Measurements from ENCODE around the gene RSPH1.

Gene RSPH1

DNA sequence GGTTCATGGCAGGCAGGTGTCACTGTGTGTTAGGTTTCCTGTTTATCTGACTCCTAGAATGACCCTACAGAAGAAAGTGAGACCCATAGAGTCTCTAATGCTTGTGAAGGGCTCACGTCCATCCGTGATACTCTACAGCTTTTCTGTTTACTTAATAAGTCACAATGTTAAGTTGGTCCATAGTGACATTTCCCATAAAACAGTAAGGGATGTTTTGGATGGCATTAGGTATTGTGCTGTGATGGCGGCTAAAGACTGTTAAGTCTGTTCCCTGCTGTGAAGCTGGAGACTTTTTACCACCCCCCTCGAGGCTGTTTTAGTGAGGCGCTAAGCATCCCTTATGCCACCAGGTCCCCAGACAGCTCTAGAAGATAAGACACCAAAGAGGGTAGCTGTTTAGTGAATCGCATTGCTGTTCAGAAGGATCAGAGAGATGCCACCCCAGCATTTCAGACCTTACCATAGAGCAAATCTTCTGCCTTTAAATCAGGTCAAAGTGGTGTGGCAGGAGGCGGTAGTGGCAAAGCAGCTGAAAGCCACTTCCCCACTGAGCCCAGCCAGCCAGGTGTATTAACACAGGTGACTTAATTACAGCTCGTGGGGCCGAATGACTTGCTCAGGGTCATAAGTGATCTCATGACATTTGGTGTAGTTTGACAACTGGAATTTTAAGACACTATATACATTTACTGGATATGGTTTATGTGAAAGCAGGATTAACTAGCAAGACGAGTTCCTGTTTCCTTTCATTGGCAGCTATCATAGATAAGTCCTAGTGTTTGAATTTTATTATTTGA is 42.7 kb upstream of the RSPH1 start:
- Histone ChIP-seq H3K9me2 (replicated peaks; ENCODE audit: low read depth, low read length) (no peaks in the 10 kb centered on the region), H3K79me2 (ENCODE audit: insufficient read depth, low read length) (peaks cover 26% of the 10 kb centered on the region; the same call in 1 of the 2 replicates), H3K4me2 (ENCODE audit: low read depth, low read length, poor library complexity, severe bottlenecking) (no peak overlapping the region), H3F3A (ENCODE audit: low read depth) (no peaks in the 10 kb centered on the region), H4K20me1 (ENCODE audit: insufficient read depth, low read length, poor library complexity, severe bottlenecking) (peaks cover 3% of the 10 kb centered on the region), H3K4me3 (ENCODE audit: low read length, poor library complexity, severe bottlenecking) (no peak overlapping the region), H3K9ac (ENCODE audit: low read depth, low read length, poor library complexity, severe bottlenecking) (no peak overlapping the region), H3K4me1 (ENCODE audit: insufficient read depth, low read length, poor library complexity, severe bottlenecking) (peaks cover 6% of the 10 kb centered on the region), H3K27me3 (ENCODE audit: insufficient read depth, low read length, poor library complexity, severe bottlenecking) (no peaks in the 10 kb centered on the region), H3K9me3 (ENCODE audit: insufficient read depth, low read depth, low read length) (no peaks in the 10 kb centered on the region), H2AFZ (ENCODE audit: low read length) (no peak overlapping the region), H3K36me3 (ENCODE audit: insufficient read depth, low read length) (peaks cover 98% of the 10 kb centered on the region)
- TF ChIP-seq, protein P1, sequence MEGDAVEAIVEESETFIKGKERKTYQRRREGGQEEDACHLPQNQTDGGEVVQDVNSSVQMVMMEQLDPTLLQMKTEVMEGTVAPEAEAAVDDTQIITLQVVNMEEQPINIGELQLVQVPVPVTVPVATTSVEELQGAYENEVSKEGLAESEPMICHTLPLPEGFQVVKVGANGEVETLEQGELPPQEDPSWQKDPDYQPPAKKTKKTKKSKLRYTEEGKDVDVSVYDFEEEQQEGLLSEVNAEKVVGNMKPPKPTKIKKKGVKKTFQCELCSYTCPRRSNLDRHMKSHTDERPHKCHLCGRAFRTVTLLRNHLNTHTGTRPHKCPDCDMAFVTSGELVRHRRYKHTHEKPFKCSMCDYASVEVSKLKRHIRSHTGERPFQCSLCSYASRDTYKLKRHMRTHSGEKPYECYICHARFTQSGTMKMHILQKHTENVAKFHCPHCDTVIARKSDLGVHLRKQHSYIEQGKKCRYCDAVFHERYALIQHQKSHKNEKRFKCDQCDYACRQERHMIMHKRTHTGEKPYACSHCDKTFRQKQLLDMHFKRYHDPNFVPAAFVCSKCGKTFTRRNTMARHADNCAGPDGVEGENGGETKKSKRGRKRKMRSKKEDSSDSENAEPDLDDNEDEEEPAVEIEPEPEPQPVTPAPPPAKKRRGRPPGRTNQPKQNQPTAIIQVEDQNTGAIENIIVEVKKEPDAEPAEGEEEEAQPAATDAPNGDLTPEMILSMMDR (conservative IDR thresholded peaks at IDR 0.05; ENCODE audit: low read length) = no peak
- TF ChIP-seq EZH2phosphoT487 (IDR thresholded peaks at IDR 0.05; ENCODE audit: borderline replicate concordance) = no peak

DNA sequence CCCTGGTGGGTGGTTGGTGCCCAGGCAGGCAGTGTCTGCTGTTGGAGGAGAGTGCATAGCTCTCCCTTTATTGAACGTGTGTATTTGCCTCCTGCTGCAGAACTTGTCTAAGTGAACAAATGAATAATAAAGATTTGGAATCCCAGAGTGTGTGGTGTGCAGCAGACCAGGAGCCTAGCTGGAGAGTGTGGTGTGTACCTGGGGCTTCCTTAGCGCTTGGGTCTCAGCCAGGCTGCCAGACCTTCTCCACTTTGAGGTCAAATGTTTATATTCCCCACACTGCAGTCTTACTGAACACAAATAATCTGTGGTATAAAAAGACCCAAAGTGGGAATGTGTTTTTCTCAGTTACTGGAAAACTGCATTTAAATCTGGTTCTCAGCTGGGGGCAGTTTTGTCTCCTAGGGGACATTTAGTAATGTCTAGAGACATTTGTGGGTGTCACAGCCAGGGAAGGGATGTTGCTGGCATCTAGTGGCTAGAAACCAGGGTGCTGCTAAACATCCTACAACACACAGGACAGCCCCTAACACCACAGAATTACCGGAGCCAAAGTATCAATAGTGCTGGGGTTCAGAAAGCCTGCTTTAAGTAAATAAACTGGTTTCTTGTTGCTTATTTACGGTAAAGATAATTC is 41.2 kb upstream of the RSPH1 start:
- Histone ChIP-seq H3K79me2 (ENCODE audit: insufficient read depth, low read length) (peaks cover 40% of the 10 kb centered on the region), H3K4me2 (ENCODE audit: low read depth, low read length, poor library complexity, severe bottlenecking) (no peak overlapping the region), H4K20me1 (ENCODE audit: insufficient read depth, low read length, poor library complexity, severe bottlenecking) (peaks cover 3% of the 10 kb centered on the region), H2AFZ (ENCODE audit: low read length) (no peak overlapping the region), H3K4me1 (ENCODE audit: insufficient read depth, low read length, poor library complexity, severe bottlenecking) (peaks cover 6% of the 10 kb centered on the region), H3K9me3 (ENCODE audit: insufficient read depth, low read depth, low read length) (no peaks in the 10 kb centered on the region), H3K27me3 (ENCODE audit: insufficient read depth, low read length, poor library complexity, severe bottlenecking) (no peaks in the 10 kb centered on the region), H3K36me3 (ENCODE audit: insufficient read depth, low read length) (peaks cover 98% of the 10 kb centered on the region), H3K9me2 (replicated peaks; ENCODE audit: low read depth, low read length) (no peaks in the 10 kb centered on the region), H3F3A (ENCODE audit: low read depth) (no peaks in the 10 kb centered on the region), H3K9ac (ENCODE audit: low read depth, low read length, poor library complexity, severe bottlenecking) (no peak overlapping the region), H3K4me3 (ENCODE audit: low read length, poor library complexity, severe bottlenecking) (no peak overlapping the region)
- no peak for TF ChIP-seq EZH2phosphoT487 (IDR thresholded peaks at IDR 0.05; ENCODE audit: borderline replicate concordance)
- TF ChIP-seq, protein P1 (conservative IDR thresholded peaks at IDR 0.05; ENCODE audit: low read length) = peak; percentile 69

DNA sequence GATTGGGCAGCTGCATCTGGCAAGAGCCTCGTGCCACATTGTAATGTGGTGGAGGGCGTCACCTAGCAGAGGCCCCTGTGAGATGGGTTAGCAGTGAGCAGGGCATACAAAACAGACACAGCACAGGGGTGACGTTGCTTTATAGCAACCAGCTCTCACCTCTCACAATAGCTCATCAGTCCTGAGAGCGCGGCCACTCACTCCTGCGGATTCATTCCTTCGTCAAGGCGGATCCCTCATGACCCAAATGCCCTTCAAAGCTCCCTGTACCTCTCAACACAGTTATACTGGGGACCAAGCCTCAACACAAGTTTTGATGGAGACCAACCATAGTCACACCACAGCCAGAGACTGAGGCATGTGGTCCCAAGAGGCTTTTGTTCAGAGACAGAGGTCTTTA is 40.6 kb upstream of the RSPH1 start:
- Histone ChIP-seq H3K4me2 (ENCODE audit: low read depth, low read length, poor library complexity, severe bottlenecking) (no peak overlapping the region), H2AFZ (ENCODE audit: low read length) (no peak overlapping the region), H3K4me3 (ENCODE audit: low read length, poor library complexity, severe bottlenecking) (no peak overlapping the region), H3K36me3 (ENCODE audit: insufficient read depth, low read length) (peaks cover 100% of the 10 kb centered on the region), H4K20me1 (ENCODE audit: insufficient read depth, low read length, poor library complexity, severe bottlenecking) (peaks cover 3% of the 10 kb centered on the region), H3K9me2 (replicated peaks; ENCODE audit: low read depth, low read length) (no peaks in the 10 kb centered on the region), H3F3A (ENCODE audit: low read depth) (no peaks in the 10 kb centered on the region), H3K27me3 (ENCODE audit: insufficient read depth, low read length, poor library complexity, severe bottlenecking) (no peaks in the 10 kb centered on the region), H3K4me1 (ENCODE audit: insufficient read depth, low read length, poor library complexity, severe bottlenecking) (peaks cover 6% of the 10 kb centered on the region), H3K9ac (ENCODE audit: low read depth, low read length, poor library complexity, severe bottlenecking) (no peak overlapping the region), H3K79me2 (ENCODE audit: insufficient read depth, low read length) (peaks cover 46% of the 10 kb centered on the region), H3K9me3 (ENCODE audit: insufficient read depth, low read depth, low read length) (no peaks in the 10 kb centered on the region)
- TF ChIP-seq EZH2phosphoT487 (IDR thresholded peaks at IDR 0.05; ENCODE audit: borderline replicate concordance) = no peak
- TF ChIP-seq, protein P1 (conservative IDR thresholded peaks at IDR 0.05; ENCODE audit: low read length) = no peak
